DMS53 (cell line): ENCODE data around the gene RTCA.
"Not testable (repeated sequence)": the region's sequence is repeated elsewhere in the genome, so short reads cannot be mapped to it uniquely, and the experiment has no call there.

Experiments used
- DNase-seq: peaks from one replicate; lab custom pipeline; 2025; lab: John Stamatoyannopoulos, UW

Gene RTCA

DNA sequence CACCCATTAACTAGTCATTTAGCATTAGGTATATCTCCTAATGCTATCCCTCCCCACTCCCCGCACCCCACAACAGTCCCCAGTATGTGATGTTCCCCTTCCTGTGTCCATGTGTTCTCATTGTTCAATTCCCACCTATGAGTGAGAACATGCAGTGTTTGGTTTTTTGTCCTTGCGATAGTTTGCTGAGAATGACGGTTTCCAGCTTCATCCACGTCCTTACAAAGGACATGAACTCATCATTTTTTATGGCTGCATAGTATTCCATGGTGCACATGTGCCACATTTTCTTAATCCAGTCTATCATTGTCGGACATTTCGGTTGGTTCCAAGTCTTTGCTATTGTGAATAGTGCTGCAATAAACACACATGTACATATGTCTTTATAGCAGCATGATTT is 7.6 kb upstream of the RTCA start:
- DNase-seq = not testable (repeated sequence)

DNA sequence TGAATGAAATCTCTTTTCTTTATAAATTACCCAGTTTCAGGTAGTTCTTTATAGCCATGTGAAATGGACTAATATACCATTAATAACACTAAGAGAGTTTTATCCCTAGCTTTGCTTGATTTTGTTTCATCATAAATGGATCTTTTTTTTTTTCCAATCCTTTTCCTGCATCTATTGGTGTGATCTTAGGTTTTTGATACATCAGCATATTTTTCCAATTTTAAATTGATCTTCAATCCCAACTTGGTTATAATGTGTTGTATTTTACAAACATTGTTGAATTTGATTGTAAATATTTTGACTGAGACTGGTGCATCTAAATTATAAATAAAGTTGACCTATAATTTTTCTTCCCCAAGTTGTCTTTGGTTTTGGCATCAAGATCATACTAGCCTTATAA is 4.3 kb upstream of the RTCA start:
- DNase-seq = no peak

DNA sequence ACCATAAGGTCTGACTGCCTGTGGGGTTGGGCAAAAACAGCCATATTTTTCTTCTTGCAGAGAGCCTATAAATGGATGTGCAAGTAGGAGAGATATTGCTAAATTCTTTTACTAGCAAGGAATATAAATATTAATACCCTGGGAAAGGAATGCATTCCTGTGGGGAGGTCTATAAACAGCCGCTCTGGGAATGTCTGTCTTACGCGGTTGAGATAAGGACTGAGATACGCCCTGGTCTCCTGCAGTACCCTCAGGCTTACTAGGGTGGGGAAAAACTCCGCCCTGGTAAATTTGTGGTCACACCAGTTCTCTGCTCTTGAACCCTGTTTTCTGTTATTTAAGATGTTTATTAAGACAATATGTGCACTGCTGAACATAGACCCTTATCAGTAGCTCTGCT is 1.9 kb upstream of the RTCA start:
- not testable (repeated sequence) for DNase-seq

DNA sequence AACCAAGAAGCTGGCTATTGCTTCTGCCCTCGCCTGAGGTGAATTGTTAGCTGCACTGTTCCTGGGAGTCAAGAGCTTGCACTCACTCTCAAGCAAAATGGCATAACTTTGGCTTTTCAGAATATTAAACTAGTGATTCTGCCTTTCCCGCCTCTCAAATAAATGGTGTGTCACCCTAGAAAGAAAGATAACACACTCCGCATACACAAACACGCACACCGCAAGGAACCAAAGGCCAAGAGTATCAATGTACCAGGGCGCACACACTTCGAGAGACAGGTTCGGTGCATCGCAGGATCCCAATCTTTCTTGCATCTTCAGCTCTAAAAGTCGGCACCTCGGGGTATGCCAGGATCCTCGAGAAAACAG is 470 bp upstream of the RTCA start:
- DNase-seq = peak; percentile 85

DNA sequence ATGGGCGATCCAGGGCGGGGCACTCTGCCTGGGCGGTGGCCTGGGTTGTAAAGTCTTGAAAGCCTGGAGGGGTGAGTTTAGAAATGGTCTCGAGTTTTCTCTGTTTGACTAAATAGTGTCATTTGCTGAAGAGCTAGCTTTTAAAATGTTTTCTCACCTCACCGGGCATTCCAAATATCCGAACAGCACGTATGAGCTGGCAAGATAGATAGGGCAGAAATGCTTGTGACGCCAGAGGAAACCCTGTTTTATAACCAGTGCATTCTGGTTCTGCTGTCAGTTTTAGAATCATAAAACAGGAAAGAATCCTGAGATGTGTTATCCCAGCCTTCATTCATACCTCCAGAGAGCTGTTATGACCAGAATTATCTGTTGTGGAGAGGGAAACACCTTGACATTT is 725 bp downstream of the RTCA start:
- DNase-seq = no peak

DNA sequence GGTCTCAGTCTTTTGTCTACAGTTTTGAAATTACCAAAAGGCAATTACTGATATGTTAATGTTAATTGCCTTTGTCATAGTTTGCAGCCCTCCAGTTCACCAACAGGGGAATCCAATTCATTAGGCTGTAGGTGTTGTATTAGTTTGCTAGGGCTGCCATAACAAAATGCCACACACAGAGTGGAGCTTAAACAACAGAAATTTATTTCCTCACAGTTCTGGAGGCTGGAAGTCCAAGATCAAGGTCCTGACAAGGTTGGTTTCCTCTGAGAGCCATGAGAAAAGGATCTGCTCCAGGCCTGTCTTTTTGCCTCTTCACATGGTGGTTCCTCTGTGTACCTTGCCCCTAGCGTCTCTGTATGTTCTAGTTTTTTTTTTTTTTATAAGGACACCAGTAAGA is 1.3 kb downstream of the RTCA start:
- no peak for DNase-seq

DNA sequence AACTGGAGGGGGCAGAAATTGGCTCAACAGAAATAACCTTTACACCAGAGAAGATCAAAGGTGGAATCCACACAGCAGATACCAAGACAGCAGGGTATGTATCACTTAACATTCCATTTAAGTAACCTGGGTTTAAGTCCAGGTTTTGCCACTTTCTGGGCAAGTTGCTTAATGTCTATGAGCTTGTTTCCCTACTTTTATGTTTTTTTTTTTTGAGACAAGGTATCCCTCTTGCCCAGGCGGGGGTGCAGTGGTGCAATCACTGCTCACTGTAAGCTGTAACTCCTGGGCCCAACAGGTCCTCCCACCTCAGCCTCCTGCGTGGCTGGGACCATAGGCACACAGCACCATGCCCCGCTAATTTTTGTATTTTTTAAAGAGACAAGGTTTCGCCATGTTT is 2.2 kb downstream of the RTCA start:
- no peak for DNase-seq

DNA sequence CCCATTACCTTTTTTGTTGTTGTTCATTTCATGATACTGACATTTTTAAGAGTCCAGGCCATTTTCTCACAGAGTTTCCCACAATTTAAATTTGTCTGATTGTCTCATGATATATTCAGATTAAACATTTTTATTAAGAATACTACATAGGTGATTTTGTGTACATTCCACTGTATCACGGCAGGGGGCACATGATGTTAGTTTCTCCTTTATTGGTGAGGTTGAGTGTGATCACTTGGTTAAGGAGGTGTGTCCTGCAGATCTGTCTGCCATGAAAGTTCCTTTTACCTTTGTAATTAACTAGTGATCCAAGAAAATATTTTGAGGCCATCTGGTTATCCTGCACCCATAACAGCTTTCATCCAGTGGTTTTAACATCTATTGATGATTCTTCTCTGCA is 11.8 kb downstream of the RTCA start:
- DNase-seq = no peak

DNA sequence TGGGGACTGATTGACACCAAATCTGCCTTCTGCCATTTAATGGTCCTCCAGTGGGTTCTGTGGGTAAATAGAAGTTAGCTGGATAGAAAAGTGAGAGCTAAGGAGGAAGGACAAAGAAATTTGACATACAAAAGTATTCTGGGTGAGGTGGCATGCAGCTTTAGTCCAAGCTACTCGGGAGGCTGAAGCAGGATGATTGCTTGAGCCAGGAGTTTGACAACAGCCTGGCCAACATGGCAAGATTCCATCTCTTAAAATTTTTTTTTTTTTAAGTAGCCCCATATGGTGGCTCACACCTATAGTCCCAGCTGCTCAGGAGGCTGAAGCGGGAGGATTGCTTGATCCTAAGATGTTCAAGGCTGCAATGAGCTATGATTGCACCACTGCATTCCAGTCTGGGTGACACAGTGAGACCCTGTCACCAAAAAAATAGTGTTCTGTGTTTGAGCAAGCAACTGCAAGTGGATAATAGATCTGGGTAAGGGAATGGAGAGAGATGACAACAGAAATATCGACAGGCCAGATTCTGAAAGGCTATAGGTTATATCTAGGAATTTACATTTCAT is 13.4 kb downstream of the RTCA start:
- DNase-seq = no peak

DNA sequence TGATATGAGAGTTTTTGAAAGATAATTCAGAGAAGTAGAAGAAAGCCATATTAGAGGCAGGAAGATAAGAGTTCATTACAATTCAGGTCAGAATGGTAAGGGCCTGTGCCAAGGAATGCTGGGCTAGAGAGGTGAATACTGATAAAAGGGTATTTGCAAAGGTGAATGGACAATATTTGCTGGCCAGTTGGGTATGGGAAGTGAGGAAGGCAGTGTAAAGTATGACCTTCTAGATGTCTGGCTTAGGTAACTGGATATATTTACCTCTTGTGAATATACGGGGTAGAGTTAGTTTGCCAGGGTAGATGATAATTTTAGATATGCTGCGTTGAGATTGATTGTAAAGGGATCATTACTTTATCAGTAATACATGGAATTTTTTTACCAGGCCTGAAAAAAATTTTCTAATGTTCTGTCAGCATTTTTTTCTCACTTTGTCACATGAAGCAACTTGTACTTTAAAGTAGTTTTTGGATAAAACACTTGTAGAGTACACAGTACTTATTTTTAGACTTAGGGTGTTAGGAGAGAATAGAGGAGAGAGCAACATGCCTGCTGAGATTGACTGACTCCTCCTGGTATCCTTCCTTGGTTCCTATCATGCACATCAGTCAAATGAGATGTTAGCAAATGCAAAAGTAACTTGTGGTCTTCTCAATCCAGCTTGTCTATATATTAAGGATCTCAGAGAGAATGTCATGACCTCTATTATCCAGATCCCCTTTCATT is 14.1 kb downstream of the RTCA start:
- DNase-seq = no peak

DNA sequence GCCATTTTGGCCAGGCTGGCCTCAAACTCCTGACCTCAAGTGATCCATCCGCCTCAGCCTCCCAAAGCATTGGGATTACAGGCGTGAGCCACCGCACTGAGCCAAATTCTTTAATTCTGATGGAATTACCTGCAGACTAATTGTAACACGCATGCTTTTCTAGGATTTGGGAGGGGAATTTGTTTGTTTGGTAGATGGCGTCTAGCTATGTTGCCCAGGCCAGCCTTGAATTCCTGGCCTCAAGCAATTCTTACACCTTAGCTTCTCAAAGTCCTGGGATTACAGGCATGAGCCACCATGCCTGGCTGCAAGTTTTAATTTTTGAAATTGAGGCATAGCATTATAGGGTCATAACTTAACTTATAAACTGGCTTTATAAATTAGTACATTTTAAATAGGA is 18.6 kb downstream of the RTCA start:
- DNase-seq = no peak

DNA sequence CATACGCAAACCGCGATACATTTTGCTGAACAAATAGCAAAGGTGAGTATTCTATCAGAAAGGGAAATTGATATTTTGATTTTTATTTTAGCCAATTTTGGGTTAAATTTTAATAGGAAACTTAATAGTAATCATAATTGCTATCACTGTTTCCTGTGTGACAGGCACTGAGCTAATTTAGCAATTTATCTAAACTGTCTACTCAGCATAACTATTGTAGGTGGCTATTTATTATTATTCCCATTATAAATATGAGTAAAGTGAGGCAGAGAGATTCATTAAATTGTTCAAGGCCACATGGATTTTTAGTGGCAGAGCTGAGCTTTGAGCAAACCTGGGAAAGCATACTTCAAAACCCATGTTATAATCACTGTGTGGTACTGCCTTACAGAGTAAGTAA is 21.1 kb downstream of the RTCA start:
- DNase-seq = no peak

DNA sequence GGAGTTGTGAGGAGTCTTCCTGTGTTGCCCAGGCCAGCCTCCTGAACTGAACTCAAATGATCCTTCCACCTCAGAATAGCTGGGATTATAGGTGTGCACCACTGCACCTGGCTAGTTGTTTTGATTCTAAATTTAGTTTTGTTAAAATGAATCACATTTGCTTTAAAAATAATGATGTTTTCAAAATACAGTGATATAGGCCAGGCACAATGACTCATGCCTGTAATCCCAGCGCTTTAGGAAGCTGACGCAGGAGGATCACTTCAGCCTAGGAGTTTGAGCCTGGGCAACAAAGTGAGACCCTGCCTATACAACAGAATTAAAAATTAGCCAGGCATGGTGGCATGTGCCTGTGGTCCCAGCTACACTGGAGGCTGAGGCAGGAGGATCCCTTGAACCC is 24.3 kb downstream of the RTCA start:
- no peak for DNase-seq

DNA sequence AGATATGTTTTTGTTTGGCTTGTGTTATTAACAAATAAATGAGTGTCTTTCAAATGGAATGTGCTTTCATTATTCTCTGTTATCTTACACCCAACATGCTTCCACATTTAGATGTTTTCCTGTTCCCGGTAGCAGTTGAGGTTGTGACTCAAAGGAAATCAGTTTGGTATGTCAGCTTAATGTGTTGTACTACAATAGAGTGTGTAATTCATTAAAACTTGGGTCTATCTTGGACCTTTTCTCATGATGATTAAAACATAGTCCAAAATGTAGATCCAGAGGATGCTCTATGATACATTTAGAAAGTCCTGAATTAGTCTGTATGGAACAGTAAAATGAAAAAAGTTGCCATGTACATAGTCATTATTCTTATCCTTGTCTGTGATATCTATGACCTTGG is 26.7 kb downstream of the RTCA start:
- no peak for DNase-seq

DNA sequence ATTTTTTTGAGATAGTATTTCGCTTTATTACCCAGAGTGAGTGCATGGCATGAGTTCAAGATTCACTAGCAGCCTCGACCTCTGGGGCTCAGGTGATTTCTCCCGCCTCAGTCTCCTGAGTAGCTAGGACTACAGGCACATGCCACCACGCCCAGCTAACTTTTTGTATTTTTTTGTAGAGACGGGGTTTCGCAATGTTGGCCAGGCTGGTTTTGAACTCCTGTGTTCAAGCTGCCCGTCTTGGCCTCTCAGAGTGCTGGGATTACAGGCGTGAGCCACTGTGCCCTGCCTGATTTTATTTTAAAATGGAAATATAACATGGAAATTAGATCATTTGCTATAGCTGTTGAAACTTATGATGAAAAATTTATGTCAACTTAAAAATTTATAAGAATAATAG is 30.1 kb downstream of the RTCA start:
- DNase-seq = no peak

DNA sequence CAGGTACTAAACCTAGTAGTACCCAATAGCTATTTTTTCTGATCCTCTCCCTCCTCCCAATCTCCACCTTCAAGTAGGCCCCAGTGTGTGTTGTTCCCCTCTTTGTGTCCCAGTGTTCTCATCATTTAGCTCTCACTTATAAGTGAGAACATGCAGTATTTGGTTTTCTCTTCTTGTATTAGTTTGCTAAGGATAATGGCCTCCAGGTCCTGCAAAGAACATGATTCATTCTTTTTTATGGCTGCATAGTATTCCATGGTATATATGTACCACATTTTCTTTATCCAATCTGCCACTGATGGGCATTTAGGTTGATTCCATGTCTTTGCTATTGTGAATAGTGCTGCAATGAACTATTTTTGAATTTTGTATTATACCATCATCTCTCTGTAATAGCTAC is 31.0 kb downstream of the RTCA start:
- not testable (repeated sequence) for DNase-seq

DNA sequence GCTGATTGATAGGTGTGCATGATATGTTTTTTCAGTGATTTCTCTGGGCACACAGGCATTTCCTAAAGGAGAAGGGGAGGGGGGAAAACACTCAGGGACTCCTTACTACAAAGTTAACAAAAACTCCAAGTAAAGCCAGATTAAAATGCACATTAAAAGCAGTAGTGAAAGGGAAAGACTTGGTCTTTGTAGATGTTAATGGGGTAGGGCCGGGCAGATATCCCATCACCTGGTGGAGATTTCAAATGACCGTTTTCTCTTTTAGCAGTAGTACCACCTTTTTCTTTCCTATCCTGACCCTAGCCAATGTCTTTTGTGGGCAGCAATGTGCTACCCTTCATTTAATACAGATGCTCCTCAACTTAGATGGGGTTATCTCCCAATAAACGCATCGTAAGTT is 32.5 kb downstream of the RTCA start:
- DNase-seq = no peak

DNA sequence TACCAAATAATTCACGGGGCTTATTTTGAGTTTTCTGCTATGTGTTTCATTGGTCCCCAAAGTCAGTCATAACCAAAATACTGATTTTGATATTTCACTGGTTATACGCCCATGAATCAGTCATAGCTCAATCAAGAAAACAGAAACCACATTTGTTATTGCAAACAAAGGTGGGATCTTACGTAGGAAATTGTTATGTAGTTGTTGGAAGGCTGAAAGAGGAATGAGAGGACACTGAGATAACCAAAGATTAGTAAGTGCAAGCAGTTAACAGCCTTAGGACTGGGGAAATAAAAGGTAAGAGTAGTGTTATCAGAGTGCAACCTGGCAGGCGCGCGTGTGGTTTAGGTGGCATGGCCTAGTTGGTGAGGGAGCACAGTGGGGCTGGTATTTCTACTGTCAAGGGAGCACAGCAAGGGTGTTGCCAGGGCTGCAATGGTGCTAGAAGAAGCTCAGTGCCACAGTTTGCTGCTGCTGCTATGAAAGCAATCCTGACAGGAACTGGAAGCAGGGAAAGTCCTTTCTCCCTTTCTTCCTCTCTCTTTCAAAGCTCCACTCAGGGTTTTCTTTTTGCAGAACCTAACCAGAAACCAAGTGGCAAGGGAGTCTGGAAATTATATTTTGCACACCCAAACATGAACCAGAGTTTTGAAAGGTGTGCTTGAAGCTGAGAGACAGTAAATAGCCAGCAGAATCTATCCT is 33.7 kb downstream of the RTCA start:
- DNase-seq = no peak

DNA sequence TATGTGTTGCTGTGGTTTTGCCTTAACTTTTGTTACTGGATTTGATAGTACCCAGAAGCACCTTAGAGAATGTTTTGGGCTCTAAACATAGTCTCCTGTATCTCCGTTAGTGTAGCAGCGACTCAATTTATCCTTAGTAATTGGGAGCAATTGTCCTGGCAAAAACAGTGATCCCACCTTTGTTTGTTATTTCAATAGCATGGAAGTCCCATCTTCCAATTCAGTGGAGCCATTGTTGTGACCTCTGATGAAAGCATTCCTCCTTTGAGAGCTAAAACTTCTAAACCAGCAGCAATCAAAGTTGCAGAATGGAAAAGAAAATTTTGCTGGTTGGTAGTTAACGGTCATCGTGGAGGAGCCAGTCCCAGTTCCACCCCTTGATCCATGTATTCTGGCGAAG is 34.7 kb downstream of the RTCA start:
- no peak for DNase-seq

DNA sequence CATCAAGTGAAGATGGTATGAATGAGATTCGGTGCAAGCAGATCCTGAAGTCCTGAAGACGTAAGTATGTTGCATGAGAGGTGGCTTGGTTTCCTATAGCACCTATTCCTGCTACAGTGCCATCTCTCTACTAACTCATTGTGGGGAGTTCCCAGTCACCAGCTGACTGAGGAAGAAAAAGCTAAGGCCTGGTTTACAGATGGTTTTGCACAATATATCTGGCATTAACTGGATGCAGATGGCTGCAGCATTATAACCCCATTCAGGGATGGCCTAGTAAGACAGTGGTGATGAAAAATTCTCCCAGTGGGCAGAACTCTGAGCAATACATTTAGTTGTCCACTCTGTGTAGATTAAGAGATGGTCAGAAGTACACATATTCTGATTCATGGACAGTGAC is 36.7 kb downstream of the RTCA start:
- no peak for DNase-seq

DNA sequence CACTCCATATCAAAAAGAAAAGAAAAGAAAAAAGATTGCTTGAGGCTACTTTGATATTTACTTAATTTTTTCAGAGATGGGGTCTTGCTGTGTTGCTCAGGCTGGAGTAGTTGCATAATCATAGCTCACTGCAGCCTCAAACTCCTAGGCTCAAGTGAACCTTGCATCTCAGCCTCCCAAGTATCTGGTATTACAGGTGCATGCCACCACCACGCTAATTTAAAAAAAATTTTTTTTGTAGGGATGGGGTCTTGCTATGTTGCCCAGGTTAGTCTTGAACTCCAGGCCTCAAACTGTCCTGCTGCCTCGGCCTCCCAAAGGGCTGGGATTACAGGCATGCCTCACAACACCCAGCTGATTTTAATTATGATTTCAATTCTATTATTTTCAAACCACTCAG is 38.2 kb downstream of the RTCA start:
- DNase-seq = no peak

DNA sequence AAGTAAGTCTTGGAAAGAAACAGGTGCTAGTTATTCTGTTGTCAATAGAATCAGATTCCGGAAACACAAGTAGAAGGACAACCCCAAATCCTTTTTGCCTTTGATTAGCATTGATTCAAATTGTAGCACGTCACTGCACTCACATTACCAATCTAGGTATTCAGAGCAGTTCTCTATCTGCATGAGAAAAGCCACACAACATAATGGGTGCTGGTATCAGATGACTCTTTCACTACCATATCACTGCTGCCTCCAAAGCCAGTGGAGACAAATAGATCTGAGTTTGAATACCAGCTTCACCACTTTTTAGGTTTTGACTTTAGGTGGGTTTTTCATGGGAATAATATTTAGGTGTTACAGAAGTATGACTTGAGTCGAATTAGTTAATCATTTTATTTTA is 38.9 kb downstream of the RTCA start:
- DNase-seq = no peak

DNA sequence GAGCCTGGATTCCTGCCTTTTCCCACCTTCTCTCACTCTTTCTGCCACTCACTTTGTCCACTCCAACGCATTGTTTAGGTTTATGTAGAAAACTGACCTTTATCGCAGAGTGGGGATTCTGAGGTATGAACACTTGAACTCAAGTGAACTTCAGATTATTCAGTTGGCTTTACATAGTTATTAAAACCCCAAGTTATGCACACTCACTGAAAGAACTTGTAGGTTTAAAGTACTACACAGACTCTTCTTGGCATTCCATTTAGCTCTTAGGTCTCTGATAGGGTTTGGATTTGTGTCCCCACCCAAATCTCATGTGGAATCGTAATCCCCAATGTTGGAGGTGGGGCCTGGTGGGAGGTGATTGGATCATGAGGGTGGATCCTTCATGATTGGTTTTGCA is 39.9 kb downstream of the RTCA start:
- no peak for DNase-seq
